Hematopoietic multipotent progenitor cell treated with erythropoietin and hydrocortisone succinate and interleukin-3 and kit ligand, for 15 days (in vitro differentiated cells): ENCODE results near the gene SPEM1.
"Not testable (repeated sequence)": the region's sequence is repeated elsewhere in the genome, so short reads cannot be mapped to it uniquely, and the experiment has no call there.

Experiments used
- DNase-seq: peaks from one replicate; pipeline ENCODE4 v3.0.0-alpha.2; 2015; ENCODE audit warnings: low spot score

SPEM1 gene

GRCh38 chr17:7441266-7441665, 21.1 kb downstream of the SPEM1 start:
- no peak for DNase-seq

DNA sequence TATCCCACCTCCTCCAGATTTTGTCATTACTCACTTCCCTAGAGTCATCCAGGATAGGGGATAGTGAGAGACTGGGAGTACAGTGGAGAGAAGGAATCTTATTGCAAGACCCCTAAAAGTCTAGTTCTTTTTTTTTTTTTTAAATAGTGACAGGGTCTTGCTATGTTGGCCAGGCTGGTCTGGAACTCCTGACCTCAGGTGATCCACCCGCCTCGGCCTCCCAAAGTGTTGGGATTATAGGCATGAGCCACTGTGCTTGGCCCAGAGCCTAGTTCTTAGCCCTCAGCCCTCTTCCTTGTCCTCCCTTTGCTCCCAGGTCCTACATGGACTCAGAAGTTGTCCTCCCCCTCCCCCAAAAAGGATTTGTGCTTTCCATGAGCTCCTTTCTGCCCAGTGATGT, 22.0 kb downstream of the SPEM1 start:
- no peak for DNase-seq

DNA sequence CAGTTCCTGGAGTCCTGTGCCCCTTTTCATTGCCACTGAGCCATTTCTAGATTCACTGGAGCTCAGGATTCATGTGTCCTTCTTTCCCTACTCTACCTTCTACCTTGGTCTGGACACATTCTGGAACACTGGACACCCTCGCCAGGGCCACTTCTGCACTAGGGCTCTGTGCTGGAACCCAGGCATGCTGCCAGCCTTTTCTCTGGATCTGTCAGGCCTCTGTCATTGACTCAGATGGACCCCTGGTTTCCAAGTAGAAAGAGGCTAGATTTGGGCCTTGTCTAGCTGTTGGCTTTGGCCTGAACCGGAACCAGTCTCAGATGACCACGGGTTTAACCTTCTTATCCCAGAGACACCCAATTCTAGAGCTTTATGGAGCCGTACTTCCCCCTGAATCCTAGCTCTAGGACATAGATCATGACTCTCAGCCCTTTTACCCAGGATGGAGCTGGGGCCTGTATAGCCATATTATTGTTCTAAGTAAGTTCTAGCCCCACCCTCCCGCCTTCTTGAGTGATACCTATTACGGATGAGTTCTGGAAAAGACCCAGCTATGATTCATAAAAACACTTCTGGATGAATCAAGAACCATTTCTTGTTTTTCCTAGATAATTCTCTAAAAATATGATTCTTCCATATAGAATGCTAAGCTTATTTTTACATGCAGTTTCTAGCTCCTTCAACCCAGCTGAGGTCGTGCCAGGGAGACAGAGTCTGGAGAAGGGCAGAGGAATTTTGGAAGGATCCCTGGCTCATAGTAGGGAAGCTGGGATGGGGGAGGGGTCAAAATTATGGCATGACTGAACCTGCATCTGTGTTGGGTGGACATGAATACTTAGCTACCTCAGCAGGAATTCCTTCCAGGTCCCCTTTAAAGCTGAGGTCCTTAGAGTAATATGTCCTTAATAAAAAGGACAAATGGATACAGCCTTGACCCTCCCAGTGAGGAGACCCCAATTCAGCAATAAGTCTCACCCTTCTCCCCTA, 23.7 kb downstream of the SPEM1 start:
- DNase-seq = no peak

GRCh38 chr17:7444682-7445618, 24.8 kb downstream of the SPEM1 start, which contains the start of gene CHRNB1:
Gene CHRNB1, plus strand, starts transcription at chr17:7445061. Its CDS starts 67 bp downstream, at chr17:7445128.
- DNase-seq = peak; percentile 30

- no peak for DNase-seq
Measured at GRCh38 chr17:7445619-7445968, 25.5 kb downstream of the SPEM1 start.

DNA sequence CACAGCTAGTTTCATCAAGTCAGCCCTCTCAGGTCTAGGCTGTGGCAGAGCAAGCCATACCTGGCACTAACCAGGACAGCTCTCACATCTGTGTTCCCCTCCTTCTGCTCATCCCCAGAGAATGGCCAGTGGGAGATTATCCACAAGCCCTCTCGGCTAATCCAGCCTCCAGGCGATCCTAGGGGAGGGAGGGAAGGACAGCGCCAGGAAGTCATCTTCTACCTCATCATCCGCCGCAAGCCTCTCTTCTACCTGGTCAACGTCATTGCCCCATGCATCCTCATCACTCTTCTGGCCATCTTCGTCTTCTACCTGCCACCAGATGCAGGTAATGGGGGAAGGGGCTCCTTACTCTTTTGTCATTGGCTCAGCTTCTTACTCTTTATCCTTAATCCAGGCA, 28.3 kb downstream of the SPEM1 start:
- DNase-seq = no peak

DNA sequence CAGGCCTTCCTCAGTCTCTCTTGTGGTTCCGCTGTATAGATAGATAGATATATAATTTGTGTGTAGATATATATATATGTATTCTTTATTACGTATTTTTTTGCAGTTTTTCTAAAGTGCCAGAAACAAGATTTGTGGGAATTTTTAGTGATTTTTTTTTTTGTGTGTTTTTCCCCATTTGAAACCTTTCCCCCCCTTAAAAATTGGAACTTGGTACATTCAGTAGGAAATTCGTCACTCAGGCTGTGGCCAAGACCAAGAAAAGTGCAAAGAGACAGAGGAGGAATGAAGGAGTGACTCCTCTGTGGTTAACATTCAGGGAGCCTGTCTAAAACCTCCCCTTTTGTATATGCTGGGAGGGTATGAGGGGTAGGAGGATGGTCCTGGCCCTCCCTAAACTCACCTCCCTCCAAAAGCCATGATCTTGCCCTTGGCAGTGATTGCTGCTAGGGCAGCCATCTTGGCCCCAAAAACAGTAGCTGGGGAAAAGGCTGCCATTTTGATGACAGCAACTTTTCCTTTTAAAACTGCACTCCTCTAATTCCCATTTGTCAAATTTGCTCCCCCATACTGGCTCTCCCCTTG, 39.9 kb downstream of the SPEM1 start:
- DNase-seq = no peak

DNA sequence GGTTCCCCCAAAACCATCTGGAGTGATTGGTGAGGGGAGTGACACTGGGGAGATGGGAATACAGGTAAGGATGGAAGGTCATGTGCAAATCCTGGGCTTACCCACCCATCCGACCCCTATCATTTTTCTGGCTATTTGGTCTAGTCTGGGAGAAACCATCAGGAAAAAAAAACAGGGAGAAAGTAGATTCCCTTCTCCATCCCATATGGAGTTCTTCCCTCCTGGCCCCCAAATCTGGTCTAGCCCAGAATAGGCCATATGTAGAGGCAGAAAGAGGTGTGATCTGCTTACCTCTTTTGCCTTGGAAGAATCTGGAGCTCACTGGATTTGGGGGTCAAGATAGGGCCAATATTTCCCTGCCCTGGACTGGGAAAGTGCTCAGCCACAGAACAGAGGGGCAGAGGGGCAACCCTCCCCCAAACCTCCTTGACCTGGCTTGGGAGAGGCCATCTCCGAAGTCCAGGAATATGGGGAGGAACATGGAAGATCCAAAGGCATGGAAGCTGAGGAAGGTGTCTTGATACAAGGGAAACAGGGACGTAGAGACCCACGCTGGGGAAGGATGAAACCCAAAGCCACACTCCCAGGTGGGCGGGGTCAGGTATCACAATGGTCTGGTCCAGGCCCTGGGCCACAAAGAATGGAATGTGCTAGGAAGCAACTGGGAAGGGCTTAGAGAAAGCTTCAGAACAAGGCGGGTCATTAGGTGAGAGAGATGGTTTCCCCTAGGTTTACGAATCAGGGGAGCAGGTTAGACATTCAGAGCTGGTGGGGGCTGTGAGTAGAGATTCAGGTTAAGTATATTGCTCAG, 40.9 kb downstream of the SPEM1 start:
- no peak for DNase-seq

- DNase-seq = no peak
Measured at GRCh38 chr17:7462474-7463371, 42.6 kb downstream of the SPEM1 start.

DNA sequence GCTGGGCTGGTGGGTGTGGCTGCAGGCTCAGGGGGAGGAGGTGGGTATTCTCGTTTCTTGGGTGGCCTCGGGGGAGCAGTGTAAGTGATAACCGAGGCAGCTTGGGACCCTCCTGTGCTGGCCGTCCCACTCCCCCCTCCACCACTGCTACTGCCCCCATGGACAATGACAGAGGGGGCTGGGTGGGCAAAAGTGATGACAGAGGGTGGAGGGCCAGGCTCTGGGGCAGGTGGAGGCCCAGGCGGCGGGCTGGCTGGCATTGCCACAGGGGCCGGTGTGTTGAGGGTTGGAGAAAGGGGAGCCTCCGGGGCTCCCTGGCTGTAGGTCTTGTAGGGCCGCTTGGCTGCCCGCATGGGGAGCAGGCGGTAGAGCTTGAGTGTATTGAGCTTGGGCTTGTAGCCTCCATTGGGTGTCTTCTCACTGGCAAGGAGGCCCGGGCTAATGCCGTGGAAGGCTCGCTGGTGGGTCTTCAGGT, 43.3 kb downstream of the SPEM1 start:
- DNase-seq = no peak

- DNase-seq = no peak
Measured at GRCh38 chr17:7464081-7464480, 44.0 kb downstream of the SPEM1 start.

DNA sequence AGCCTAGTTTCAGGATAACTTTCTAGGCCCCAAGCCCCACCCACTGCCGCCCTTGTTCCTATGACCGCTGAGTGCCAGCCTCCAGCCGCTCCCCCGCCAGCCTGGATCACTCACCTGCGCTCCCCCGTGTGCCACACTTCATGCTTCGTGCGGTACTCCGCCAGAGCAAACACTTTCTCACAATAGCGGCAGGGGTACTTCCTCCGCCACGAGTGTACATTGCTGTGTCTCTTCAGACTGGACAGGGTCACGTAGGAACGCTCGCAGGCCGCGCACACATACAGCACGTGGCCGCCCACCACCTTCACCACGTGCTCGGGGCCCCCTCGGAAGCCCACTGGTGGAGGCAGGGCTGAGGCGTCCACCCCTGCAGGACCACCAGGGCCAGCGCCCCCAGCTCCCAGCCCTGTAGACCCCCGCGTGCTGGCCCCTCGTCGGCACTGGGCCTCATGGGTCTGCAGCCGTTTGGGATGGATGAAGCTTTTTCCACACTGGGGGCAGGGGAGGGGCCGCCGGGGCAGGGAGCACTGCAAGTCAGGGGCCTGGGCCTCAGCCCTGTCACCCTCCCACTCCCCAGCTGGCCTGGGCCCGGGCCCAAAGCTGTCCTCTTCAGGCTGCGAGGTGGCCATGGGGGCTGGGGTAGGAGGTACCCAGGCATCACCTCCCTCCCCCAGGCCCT, 45.6 kb downstream of the SPEM1 start:
- DNase-seq = no peak

GRCh38 chr17:7466318-7466638, 46.2 kb downstream of the SPEM1 start:
- DNase-seq = no peak

DNA sequence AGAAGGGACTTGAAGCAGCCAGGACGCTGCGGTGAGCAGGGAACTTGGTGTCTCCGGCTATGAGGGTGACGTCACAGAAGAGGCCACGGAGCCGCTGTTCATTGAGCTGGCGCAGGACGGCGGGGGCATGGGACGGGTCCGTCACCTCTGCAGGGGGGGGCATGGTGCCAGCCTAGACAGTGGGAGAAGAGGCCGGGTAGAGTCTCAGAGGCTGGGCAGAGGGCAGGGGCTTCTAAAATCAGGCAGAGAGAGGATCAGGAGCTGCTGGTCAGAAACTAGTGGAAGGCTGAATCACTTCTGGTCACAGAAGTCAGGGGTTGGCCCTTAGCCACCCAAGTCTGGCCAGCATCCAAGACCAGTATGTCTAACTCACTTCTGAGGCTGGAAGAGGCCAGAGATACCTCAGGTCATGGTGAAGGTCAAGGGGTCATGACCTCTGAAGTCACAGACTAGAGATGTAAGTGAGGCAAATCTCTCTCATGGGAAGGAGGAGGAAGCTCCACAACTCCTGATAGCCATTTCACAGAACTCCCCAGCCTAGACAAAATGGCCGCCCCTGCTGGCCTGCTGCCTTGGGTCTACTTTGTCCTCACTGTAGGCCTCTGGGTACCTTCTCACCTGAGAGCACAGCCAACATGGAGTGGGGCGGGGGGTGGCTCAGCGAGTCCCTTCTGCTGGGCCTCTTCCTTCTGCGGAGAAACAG, 46.7 kb downstream of the SPEM1 start:
- DNase-seq = peak; percentile 51

DNA sequence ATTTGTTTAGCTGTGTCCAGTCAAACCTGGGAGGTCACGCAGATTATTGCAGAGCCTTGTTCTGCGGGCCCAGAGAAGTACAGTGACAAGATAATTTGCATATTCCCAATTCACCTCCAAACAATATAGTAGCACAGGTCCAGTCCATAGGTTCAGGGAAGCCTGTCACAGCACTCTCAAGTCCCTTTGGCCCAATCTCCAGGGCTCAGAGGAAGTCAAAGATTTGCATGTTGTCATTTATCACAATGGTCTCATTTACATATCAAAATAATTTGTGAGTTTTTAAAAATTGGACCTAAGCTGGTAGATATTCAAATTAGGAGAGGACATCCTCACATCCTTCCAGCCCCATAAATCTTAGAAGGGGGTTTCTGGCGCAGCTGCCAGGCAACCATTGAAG, 47.4 kb downstream of the SPEM1 start:
- no peak for DNase-seq

DNA sequence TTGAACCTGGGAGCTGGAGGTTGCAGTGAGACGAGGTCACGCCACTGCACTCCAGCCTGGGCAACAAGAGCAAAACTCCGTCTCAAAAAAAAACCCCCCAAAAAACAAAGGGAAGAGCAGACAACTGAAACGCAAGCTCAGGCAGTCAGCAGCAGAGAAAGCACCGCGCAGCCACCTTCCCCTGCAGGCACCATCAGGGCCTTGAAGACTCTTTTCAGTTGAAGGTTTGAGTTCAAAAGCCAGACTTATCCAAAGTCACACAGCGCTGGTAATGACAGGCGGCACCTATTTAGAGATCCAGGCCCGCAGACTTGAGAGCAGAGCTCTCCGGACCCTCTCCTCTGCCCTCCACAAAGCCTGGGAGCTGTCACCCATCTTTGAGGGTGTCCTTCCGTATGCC, 48.2 kb downstream of the SPEM1 start:
- DNase-seq = no peak

- DNase-seq = no peak
Measured at GRCh38 chr17:7468804-7469389, 48.8 kb downstream of the SPEM1 start.

DNA sequence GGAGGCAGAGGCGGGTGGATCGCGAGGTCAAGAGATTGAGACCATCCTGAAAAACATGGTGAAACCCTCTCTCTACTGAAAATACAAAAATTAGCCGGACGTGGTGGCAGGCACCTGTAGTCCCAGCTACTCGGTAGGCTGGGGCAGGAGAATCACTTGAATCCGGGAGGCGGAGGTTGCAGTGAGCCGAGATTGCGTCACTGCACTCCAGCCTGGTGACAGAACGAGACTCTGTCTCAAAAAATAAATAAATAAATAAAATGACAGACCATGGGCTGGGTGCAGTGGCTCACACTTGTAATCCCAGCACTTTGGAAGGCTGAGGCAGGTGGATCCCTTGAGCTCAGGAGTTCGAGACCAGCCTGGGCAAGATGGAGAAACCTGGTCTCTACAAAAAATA, 49.7 kb downstream of the SPEM1 start:
- not testable (repeated sequence) for DNase-seq

- not testable (repeated sequence) for DNase-seq
Measured at GRCh38 chr17:7470457-7470973, 50.4 kb downstream of the SPEM1 start.
